Effector CD8-positive, alpha-beta T cell (primary cell): Measurements from ENCODE around the gene CD34.

Experiments used
- DNase-seq: peaks from one replicate; lab custom pipeline; 2025; lab: John Stamatoyannopoulos, UW

Gene CD34

GRCh38 chr1:207873055-207873890, 37.7 kb downstream of the CD34 start:
- no peak for DNase-seq

GRCh38 chr1:207872621-207873020, 38.3 kb downstream of the CD34 start:
- DNase-seq: no peak

DNA sequence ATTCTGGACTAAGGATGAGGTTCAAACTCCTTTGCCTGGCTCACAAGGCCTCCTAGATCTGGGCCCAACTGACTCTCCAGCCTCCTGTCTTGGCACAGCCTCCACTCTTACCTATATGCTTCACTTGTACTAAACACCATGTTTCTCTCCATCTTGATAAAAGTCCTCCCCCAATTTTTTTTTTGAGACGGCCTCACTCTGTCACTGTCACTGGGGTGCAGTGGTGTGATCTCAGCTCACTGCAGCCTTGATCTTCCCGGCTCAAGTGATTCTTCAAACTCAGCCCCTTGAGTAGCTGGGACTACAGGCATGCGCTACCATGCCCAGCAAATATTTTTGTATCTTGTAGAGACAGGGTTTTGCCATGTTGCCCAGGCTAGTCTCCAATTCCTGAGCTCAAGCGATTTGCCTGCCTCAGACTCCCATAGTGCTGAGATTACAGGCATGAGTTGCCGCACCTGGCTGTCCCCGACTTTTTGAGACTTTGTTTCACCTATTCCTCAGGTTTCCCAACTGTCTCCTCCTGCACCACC, 39.7 kb downstream of the CD34 start:
- DNase-seq: no peak

GRCh38 chr1:207870306-207871031, 40.5 kb downstream of the CD34 start:
- DNase-seq: no peak

- no peak for DNase-seq
Measured at GRCh38 chr1:207869859-207870258, 41.1 kb downstream of the CD34 start.

DNA sequence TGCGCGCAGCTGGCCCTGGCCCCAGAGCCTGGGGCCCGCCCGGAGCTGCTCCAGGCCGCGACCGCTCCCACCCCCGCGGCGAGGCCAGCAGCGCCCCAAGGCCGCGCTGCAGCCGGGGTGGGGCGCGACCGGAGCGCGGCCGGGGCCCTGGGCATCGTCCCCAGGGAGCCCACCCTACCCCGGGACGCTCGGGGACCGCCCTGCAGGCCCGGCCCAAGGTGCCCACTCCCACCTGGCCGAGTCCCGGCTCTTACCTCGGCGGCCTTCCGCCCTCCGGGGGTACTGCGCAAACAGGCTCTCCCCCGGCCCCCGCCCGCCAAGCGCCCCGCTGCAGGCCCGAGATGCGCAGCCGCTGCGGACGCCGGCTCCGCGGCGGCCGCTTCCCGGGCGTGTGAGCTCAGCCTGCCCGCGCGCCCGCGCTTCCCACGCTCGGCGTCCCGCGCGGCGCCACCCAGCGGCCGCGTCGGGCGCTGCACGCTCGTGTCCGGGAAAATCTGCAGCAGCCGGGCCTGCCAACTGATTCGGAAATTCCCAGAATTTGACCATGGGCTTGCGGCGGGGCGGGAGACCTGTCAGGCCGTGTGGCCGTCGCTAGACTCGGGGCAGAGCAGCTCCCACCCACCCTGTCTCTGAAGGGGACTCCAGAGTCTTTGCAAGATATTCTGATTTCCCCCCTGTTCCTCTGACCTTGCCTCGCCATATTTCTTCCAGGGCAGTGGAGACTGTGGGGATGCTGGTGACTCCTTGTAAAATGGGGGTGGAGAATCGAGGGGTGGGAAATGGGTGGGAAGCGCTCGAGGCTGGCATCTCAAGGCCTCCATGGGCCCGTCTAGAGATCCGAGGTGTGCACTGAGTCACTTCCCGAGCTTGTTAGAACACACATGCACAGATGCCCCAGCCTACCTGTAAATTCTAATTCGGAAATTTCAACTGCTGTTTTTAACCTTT, 41.9 kb downstream of the CD34 start:
- DNase-seq: peak; percentile 60

DNA sequence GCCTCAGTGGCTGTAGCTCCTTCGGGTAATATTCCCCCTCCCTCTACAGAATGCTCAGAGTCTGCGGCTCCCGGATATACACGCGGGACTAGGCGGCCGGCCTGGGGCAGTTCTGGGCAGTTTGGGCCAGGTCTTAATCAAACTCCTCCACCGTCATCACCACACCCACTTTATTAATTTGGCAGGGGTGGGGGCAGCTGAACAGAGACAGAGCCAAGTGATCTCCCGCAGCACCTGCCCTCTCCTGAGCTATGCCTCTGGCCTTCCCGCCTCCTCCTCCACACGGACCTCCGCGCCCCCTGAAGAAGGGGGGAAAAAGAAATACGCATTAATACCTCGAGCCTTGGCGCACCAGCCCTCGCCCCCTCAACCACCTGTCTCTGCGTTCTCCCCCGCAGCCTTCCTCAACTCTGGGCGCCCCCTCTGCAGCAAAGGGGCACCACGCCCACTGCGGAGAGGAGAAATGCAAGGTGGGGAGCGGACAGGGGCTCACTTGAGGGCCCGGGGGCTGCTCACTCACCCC, 42.6 kb downstream of the CD34 start:
- no peak for DNase-seq

DNA sequence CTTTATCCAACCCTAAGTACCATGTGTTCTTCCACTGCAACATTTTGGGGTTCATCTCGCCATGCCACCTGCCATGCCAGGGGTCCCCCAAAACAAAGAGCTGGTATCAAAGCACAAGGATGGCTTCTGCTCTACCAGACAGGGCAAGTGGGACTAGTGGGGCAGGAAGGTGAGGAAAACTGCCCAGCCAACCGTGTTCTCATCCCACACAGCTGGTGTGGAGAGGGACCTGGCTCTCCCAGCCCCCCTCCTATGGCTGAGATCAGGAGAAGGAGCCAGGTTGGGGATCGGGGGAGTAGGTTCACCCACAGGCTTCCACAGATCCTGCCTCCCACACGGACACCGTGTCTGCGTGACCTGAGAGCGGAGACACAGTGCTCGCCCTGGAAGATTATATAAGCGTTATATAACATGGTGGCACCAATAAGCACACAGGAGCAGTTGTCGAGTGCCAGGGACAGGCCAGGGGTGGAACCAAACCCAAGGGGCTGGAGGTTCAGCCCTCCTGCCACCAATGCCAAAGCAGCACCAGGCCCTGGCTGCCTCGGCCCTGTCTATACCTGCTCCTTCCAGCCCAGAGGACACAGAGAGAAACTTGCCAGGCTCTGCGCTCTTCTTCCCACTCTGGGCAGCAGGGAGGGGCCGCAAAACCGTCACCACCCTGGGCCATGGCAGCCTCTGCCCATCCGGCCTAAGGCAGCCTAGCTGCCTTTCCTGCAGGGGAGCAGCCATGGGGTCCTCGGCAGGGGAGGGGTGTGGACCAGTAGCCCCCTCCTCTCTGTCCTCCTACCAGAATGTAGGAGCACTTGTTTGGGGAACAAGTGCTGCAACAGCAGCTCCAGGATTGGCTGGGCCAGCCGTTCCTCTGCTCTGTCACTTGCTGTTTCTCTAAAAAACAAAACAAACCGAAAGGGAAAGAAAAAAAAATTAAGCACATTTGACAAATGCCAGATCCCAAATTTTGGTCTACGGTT, 43.5 kb downstream of the CD34 start:
- no peak for DNase-seq

- DNase-seq: no peak
Measured at GRCh38 chr1:207866471-207867135, 44.3 kb downstream of the CD34 start.

DNA sequence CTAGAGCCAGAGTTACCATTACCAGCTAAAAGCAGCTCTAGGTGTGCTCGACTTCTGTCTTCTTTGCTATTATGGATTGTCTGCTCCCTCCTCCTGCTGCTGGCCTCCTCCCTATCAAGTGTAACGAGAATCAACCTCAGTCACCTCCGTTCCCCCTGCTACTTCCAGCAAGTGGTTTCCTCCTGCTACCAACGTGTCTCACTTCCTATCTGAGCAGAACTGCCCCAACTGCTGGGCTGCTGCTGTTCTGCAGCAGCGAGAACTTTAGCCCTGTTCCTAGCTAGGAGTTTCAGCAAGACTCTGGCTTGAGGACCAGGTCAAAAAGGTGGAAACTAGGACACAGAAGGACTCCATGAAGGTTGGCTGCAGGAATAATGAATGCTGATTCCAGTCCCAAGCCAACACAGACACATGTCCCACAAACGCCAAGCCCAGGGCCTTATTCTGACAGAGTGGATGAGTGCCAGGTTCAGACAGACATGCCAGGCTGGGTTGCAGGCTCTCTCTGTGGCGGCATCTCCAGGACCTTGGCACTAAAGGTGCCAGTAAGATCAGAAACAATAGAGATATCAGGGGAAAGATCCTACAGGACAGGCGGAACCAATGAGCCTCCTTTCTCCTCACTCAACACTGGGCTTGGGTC, 46.9 kb downstream of the CD34 start:
- no peak for DNase-seq

DNA sequence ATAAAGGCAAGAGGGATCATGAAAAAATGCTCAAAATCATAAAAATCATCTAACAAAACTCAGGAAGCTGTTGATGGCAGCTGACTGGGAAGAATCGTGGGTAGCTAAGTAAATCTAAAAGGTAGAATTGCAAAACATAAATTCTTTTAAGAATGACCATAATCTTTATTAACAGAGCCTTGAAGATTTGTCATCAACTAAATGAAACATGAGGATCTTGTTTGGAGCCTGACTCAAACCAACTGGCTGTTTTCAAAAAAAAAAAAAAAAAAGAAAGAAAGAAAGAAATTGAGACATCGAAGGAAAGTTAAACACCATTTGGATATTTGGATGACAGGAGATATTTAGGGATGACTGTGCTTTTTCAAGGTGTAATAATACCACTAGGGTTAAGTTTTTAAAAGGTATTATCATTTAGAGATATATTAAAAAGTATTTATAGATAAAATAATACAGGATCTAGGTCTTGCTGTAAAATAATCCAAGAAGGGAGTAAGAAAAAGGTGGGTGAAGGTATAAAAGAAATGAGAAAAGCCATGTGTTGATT, 48.6 kb downstream of the CD34 start:
- no peak for DNase-seq

DNA sequence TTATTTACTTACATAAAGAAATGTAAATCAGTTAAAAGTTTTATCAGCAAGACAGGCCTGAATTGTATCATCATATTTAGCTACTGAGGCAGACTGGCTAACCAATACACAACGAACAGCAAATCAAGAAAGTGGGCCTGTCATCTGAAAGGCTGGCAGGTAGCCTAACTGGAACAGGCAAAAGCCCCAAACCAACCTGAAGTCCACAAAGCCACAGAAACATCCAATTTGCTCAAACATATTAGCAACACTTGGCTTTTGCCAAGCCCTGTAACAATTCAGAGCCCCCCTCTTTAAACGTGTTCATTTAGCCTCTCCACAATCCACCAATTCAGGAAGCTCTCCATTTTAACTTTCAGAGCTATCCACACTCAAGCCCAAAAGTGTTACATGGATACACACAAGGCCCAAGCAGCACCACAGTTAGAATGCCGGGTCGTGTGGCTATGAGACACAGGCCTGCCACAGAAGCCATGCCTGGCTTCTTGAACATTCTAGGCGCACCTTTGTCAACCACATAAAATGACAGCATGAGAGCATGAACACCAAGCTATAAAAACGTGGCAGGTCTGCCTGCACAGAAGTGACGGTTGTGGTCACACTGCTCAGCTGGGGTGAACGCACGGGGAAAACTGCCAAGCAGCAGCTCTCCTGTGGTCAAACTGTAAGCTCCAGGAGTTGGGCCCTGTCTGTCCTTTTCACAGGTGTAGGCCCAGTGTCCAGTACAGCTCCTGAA, 49.3 kb downstream of the CD34 start:
- DNase-seq: no peak

GRCh38 chr1:207860531-207860930, 50.4 kb downstream of the CD34 start:
- no peak for DNase-seq

GRCh38 chr1:207858806-207859205, 52.1 kb downstream of the CD34 start:
- DNase-seq: no peak

GRCh38 chr1:207858281-207858680, 52.6 kb downstream of the CD34 start:
- no peak for DNase-seq

DNA sequence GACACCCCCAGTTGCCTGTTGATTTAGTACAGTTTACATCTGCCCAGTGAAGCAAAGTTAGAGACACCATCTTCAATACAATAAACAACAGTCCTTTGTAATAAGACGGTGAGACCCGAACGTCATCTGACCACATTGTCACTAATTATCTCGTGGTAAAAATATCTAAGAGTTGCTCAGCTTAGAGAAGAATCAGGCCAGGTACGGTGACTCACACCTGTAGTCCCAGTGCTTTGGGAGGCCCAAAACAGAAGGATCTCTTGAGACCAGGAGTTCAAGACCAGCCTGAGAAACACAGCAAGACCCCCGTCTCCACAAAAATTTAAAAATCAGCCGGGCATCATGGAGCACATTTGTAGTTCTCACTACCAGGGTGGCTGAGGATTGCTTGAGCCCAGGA, 53.5 kb downstream of the CD34 start:
- no peak for DNase-seq

DNA sequence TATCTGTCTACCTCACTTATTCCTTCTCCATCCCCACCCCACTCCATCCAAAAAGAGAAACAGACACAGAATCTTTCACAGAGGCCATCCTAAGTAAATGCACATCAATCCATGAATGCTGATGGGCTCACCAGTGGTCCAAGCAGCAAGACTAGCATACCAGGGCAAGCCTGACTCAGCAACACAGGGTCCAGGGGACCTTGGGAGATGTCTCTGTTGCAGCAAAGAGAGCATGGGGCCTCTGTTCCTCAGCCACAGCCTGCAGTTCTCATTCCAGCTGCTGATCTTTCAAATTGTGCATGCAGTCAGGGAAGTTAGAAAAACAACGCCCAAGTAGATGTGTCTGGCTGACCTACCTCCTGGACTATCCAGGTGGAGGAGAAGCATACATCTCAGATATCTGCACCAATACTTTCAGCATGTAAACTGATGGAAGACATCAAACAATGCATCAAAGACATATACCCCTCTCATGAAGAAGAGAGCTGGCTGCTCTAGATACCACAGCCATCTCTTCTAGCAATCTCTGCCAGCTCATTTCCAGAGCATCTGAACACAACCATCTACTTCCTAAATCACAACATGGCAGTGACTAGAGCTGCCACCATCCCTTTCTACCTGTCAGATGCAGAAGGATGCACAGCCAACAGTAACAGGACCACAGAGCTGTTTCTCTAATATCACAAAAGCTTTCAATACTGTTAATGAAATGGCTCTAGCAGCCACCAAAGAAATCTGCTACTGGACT, 54.5 kb downstream of the CD34 start:
- no peak for DNase-seq

DNA sequence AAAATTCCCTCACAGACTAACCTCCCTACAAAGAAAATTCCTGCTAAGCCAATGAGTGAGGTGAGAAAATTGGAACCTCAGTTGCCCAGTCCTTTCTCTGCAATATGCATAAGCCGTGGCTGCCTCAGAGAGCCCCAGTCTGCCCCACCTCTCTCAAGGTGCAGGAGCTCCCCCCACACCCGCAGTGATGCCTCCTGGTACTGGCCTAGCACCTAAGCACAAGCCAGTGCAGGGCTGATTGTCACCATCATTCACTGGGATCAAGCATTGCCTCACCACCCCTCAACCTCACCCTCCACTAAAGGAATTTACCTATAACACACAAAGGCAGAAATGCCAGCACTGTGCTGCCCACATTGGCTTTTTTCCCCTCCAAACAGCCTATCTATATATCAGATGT, 56.9 kb downstream of the CD34 start:
- no peak for DNase-seq
